Ascending aorta (tissue), 2 donors: ENCODE data around the gene INTS7. TPM values are rescaled to one million over a fixed set of nuclear protein-coding genes. Genes with fewer than 3 reads are reported as not detected.
"Not testable (repeated sequence)": the region's sequence is repeated elsewhere in the genome, so short reads cannot be mapped to it uniquely, and the experiment has no call there.

Experiments used
- DNase-seq, 2 donors: peaks; one replicate each; pipeline ENCODE4 v3.0.0-alpha.2; 2019; ENCODE audit warnings: low spot score in 2 of 2
- H3K27ac ChIP-seq, 2 donors: fragments of 200-600 bp; sonication (generic); one replicate each; pipeline ENCODE4 v1.5.1; 2016 to 2017; ENCODE audit warnings: mild to moderate bottlenecking in 1 of 2
- H3K27me3 ChIP-seq: fragments of 200-600 bp; sonication (generic); one replicate; pipeline ENCODE4 v1.5.1; 2017
- H3K36me3 ChIP-seq, 2 donors: fragments of 200-600 bp; sonication (generic); one replicate each; pipeline ENCODE4 v1.5.1; 2016
- H3K4me1 ChIP-seq, 2 donors: fragments of 200-600 bp; sonication (generic); one replicate each; pipeline ENCODE4 v1.5.1; 2016 to 2017; ENCODE audit warnings: mild to moderate bottlenecking in 1 of 2
- H3K4me3 ChIP-seq, 2 donors: fragments of 200-600 bp; sonication (generic); one replicate each; pipeline ENCODE4 v1.5.1; 2016 to 2017; ENCODE audit warnings: mild to moderate bottlenecking in 1 of 2
- H3K9me3 ChIP-seq, 2 donors: fragments of 200-600 bp; sonication (generic); one replicate each; pipeline ENCODE4 v1.5.1; 2016
- CTCF ChIP-seq, 3 experiments: fragments of 200-600 bp in 2 of 3; fragments of 450-650 bp in 1 of 3; sonication (generic) in 2 of 3; IDR thresholded peaks; one replicate each; pipeline ENCODE4 v1.5.1; 2016 to 2019; ENCODE audit warnings: antibody characterized with exemption in 3 of 3, mild to moderate bottlenecking in 1 of 3, moderate library complexity in 1 of 3
- intact Hi-C: fragments of 100-400 bp; cut with DNase I; formaldehyde crosslinking; loops from one replicate; pipeline ENCODE4 v1.15.1; 2023
- total RNA-seq: library from RNA; depleted of rRNA; stranded (reverse); fragments of >200 nt; gene quantifications from one replicate; pipeline ENCODE4 v1.1.0, GENCODE V29; 2016

INTS7 gene
- total RNA-seq, 1 donor from 2014 or later: 10.5 TPM

GRCh38 chr1:212035835-212036605, 663 bp upstream of the INTS7 start:
- intact Hi-C loops: loop anchor here (1.0 to 10.0 kb wide), 7 partner anchors 24 to 819 kb away; partner anchors contain the start of genes ATF3, FLVCR1, PPP2R5A and SLC30A1
- no peaks in the 10 kb centered on the region for H3K9me3 ChIP-seq
- no peak for DNase-seq
- H3K4me1 ChIP-seq: peaks cover 0 to 12% of the 10 kb centered on the region in 2 donors
- H3K4me3 ChIP-seq: peak overlapping the region; percentile 64 to 78
- H3K27me3 ChIP-seq: no peaks in the 10 kb centered on the region
- H3K27ac ChIP-seq: peak overlapping the region; percentile 38 to 77
- H3K36me3 ChIP-seq: no peaks in the 10 kb centered on the region
- no peak for TF ChIP-seq CTCF (IDR thresholded peaks at IDR 0.05)

GRCh38 chr1:212034516-212035122, 738 bp downstream of the INTS7 start:
- Histone ChIP-seq H3K4me3 (peak overlapping the region; percentile 64 to 78), H3K27me3 (no peaks in the 10 kb centered on the region), H3K9me3 (no peaks in the 10 kb centered on the region), H3K27ac (peak overlapping the region; percentile 77 to 85), H3K4me1 (peaks cover 0 to 12% of the 10 kb centered on the region in 2 donors), H3K36me3 (no peaks in the 10 kb centered on the region)
- intact Hi-C loops: loop anchor here (1.0 to 10.0 kb wide), 7 partner anchors 22 to 820 kb away; partner anchors contain the start of genes ATF3, FLVCR1, PPP2R5A and SLC30A1
- no peak for DNase-seq
- TF ChIP-seq CTCF (IDR thresholded peaks at IDR 0.05): no peak

GRCh38 chr1:212030936-212031528, 4.3 kb downstream of the INTS7 start:
- intact Hi-C loops: loop anchor here (10.0 kb wide), 2 partner anchors 534 to 824 kb away; partner anchors contain the start of gene FLVCR1
- H3K27ac ChIP-seq: no peak overlapping the region
- TF ChIP-seq CTCF (IDR thresholded peaks at IDR 0.05): no peak

GRCh38 chr1:212027727-212028126, 7.6 kb downstream of the INTS7 start:
- H3K36me3 ChIP-seq, H3K4me1 ChIP-seq, intact Hi-C loops, H3K4me3 ChIP-seq, H3K9me3 ChIP-seq, H3K27ac ChIP-seq, DNase-seq, H3K27me3 ChIP-seq: not testable (repeated sequence)

More at GRCh38 chr1:212030936-212031528, 4.3 kb downstream of the INTS7 start:
- no peaks in the 10 kb centered on the region for H3K9me3 ChIP-seq
- DNase-seq: no peak
- no peaks in the 10 kb centered on the region for H3K36me3 ChIP-seq
- no peaks in the 10 kb centered on the region for H3K27me3 ChIP-seq
- H3K4me1 ChIP-seq: peaks cover 0 to 10% of the 10 kb centered on the region in 2 donors
- H3K4me3 ChIP-seq: no peak overlapping the region

- Histone ChIP-seq H3K4me3 (no peak overlapping the region), H3K9me3 (no peaks in the 10 kb centered on the region), H3K27me3 (no peaks in the 10 kb centered on the region), H3K36me3 (no peaks in the 10 kb centered on the region), H3K4me1 (no peaks in the 10 kb centered on the region), H3K27ac (no peak overlapping the region)
- TF ChIP-seq CTCF (IDR thresholded peaks at IDR 0.05): no peak
- intact Hi-C loops: no loop called here
- DNase-seq: no peak
Measured at GRCh38 chr1:212024469-212025149, 10.7 kb downstream of the INTS7 start.

GRCh38 chr1:212022908-212023307, 12.4 kb downstream of the INTS7 start:
- H3K36me3 ChIP-seq, H3K27ac ChIP-seq, H3K27me3 ChIP-seq, intact Hi-C loops, H3K4me1 ChIP-seq, H3K4me3 ChIP-seq, H3K9me3 ChIP-seq, DNase-seq: not testable (repeated sequence)
